Upper lobe of right lung (tissue), 1 donor: ENCODE results near the gene CDH13. TPM values are rescaled to one million over a fixed set of nuclear protein-coding genes. Genes with fewer than 3 reads are reported as not detected.
A peak's percentile ranks its signal among the peaks of the same experiment; 100 is the strongest.

Experiments
- ATAC-seq: fragments of 200-7000 bp; cut with Tn5 transposase; one replicate; pipeline ENCODE4 v1.9.1; 2020; ENCODE audit warnings: mild to moderate bottlenecking, moderate library complexity
- DNase-seq: peaks from one replicate; pipeline ENCODE4 v3.0.0-alpha.2; 2020
- H3K27ac ChIP-seq: fragments of 200-600 bp; one replicate; pipeline ENCODE4 v1.8.0; 2022
- H3K27me3 ChIP-seq: fragments of 200-600 bp; one replicate; pipeline ENCODE4 v1.8.0; 2022; ENCODE audit warnings: mild to moderate bottlenecking
- H3K36me3 ChIP-seq: fragments of 200-600 bp; one replicate; pipeline ENCODE4 v1.8.0; 2022
- H3K4me1 ChIP-seq: fragments of 200-600 bp; one replicate; pipeline ENCODE4 v1.8.0; 2022
- H3K4me3 ChIP-seq: fragments of 200-600 bp; one replicate; pipeline ENCODE4 v1.8.0; 2022; ENCODE audit warnings: mild to moderate bottlenecking
- H3K9me3 ChIP-seq: fragments of 200-600 bp; one replicate; pipeline ENCODE4 v1.8.0; 2022
- CTCF ChIP-seq: fragments of 200-600 bp; IDR thresholded peaks from one replicate; pipeline ENCODE4 v1.8.0; 2022; ENCODE audit warnings: antibody characterized with exemption
- intact Hi-C: fragments of 100-400 bp; cut with DNase I; formaldehyde crosslinking; loops from one replicate; pipeline ENCODE4 v1.11.0; 2022
- total RNA-seq: library from RNA; stranded (reverse); fragmentation: NEBNext Ultra II Directional; extraction: Animal tissue kit (Norgen Biotek cat#: 25700); gene quantifications from one replicate; pipeline ENCODE4 v1.2.1, GENCODE V29; 2021
- donor health status: DM: no; HTN: yes; CAD: no; lungs with severe emphysema.

CDH13 gene
- total RNA-seq, 1 donor from 2014 or later = 27.2 TPM

DNA sequence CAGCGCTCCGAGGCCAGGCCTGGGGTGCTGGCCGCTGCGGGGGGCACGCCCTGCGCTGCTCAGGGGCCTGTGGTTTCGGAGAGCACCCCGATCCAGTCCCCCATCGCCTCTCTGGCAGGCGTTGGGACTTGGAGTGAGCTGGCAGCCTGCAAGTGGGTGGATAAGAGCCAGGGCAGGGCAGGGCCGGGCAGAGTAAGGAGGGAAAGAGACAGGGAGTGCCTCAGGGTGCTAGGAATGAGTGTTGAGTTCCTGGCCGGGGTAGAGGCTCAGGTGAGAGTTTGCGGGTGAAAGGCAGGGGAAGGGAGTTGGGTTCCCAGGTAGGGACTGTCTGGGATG, 1.3 kb downstream of the CDH13 start:
- ATAC-seq (peak; percentile 43), DNase-seq (no peak)
- Histone ChIP-seq H3K9me3 (no peaks in the 10 kb centered on the region), H3K27me3 (peaks cover 26% of the 10 kb centered on the region), H3K36me3 (no peaks in the 10 kb centered on the region), H3K4me1 (peaks cover 6% of the 10 kb centered on the region), H3K4me3 (peak overlapping the region; percentile 46), H3K27ac (no peak overlapping the region)
- no peak for TF ChIP-seq CTCF
- intact Hi-C loops = no loop called here

- Histone ChIP-seq H3K9me3 (no peaks in the 10 kb centered on the region), H3K27me3 (peaks cover 26% of the 10 kb centered on the region), H3K4me3 (no peak overlapping the region), H3K4me1 (peaks cover 6% of the 10 kb centered on the region), H3K36me3 (no peaks in the 10 kb centered on the region), H3K27ac (no peak overlapping the region)
- no peak for ATAC-seq
- intact Hi-C loops = no loop called here
- no peak for TF ChIP-seq CTCF
- DNase-seq = no peak
Observed at GRCh38 chr16:82628711-82629110, 1.9 kb downstream of the CDH13 start.

DNA sequence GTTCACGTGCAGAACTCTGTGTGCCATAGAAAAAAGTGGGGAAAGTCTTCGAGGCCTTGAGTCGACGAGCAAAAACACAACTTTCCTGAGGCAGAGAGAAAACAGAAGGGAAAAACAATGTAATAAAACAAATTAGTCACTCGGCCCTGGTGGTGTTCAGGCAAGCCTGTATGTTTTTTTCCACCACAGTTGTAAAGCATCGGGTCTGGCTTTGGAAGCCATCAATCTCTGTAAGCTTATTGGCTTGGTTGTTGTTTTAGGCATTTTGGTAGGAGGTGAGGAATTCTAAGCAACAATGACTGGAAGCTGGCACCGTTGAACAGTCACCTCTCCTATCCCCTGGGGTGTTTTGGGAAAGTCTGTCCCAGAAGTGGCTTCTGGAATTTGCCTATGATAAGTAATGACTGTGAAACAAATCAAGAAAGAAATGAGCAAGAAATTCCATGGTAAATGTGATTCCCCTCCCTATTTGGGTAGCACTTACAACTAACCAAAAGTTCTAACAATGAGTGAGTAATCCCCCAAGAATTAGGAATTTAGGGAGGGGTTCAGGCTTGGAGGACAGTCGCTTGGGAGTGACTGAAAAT, 2.8 kb downstream of the CDH13 start:
- Histone ChIP-seq H3K4me3 (no peak overlapping the region), H3K4me1 (peaks cover 6% of the 10 kb centered on the region), H3K27me3 (peaks cover 21% of the 10 kb centered on the region), H3K36me3 (no peaks in the 10 kb centered on the region), H3K9me3 (no peaks in the 10 kb centered on the region), H3K27ac (peak overlapping the region; percentile 47)
- DNase-seq = no peak
- ATAC-seq = no peak
- intact Hi-C loops = no loop called here
- TF ChIP-seq CTCF = no peak

GRCh38 chr16:82630219-82630618, 3.5 kb downstream of the CDH13 start:
- DNase-seq (no peak), ATAC-seq (no peak)
- peaks cover 21% of the 10 kb centered on the region for H3K27me3 ChIP-seq
- intact Hi-C loops = no loop called here
- peaks cover 6% of the 10 kb centered on the region for H3K4me1 ChIP-seq
- H3K4me3 ChIP-seq = no peak overlapping the region
- no peak for TF ChIP-seq CTCF
- H3K27ac ChIP-seq = peak overlapping the region; percentile 47
- no peaks in the 10 kb centered on the region for H3K36me3 ChIP-seq
- H3K9me3 ChIP-seq = no peaks in the 10 kb centered on the region

GRCh38 chr16:82630688-82631087, 3.9 kb downstream of the CDH13 start:
- Histone ChIP-seq H3K4me1 (peaks cover 6% of the 10 kb centered on the region), H3K36me3 (no peaks in the 10 kb centered on the region), H3K27ac (no peak overlapping the region), H3K9me3 (no peaks in the 10 kb centered on the region), H3K27me3 (peaks cover 21% of the 10 kb centered on the region), H3K4me3 (no peak overlapping the region)
- intact Hi-C loops = no loop called here
- DNase-seq (no peak), ATAC-seq (no peak)
- TF ChIP-seq CTCF = no peak
